HG02840 (cell line): ENCODE results near the gene AXIN1.
"Not testable (repeated sequence)": the region's sequence is repeated elsewhere in the genome, so short reads cannot be mapped to it uniquely, and the experiment has no call there.

Experiments used
- ATAC-seq: cut with Tn5 transposase; IDR thresholded peaks from one replicate; pipeline ENCODE4 v1.9.1; 2021; ENCODE audit warnings: mild to moderate bottlenecking, moderate library complexity, moderate number of reproducible peaks; ENCODE audit not compliant: unreplicated experiment, low FRiP score

Gene AXIN1

GRCh38 chr16:370979-371514 lies 18.5 kb upstream of the AXIN1 start:
- no peak for ATAC-seq

- ATAC-seq: peak; percentile 53
Measured at GRCh38 chr16:370443-370842, 17.9 kb upstream of the AXIN1 start, which contains the start of gene MRPL28. TSS of gene MRPL28 (minus strand) at chr16:370538. CDS start at chr16:370218, 320 bp downstream.

- no peak for ATAC-seq
Measured at GRCh38 chr16:369866-370436, 17.4 kb upstream of the AXIN1 start.

- no peak for ATAC-seq
Measured at GRCh38 chr16:369275-369865, 16.8 kb upstream of the AXIN1 start.

- ATAC-seq: no peak
Measured at GRCh38 chr16:368388-369158, 16.1 kb upstream of the AXIN1 start.

- ATAC-seq: no peak
Measured at GRCh38 chr16:367333-367903, 14.9 kb upstream of the AXIN1 start.

- no peak for ATAC-seq
Measured at GRCh38 chr16:366476-366875, 14.0 kb upstream of the AXIN1 start.

GRCh38 chr16:364595-365491 lies 12.3 kb upstream of the AXIN1 start:
- ATAC-seq: no peak

- no peak for ATAC-seq
Measured at GRCh38 chr16:363766-364490, 11.4 kb upstream of the AXIN1 start.

- ATAC-seq: no peak
Measured at GRCh38 chr16:363110-363765, 10.7 kb upstream of the AXIN1 start.

GRCh38 chr16:362702-362999 lies 10.1 kb upstream of the AXIN1 start:
- ATAC-seq: not testable (repeated sequence)

- no peak for ATAC-seq
Measured at GRCh38 chr16:361872-362701, 9.6 kb upstream of the AXIN1 start.

- ATAC-seq: no peak
Measured at GRCh38 chr16:361341-361871, 8.9 kb upstream of the AXIN1 start.

- no peak for ATAC-seq
Measured at GRCh38 chr16:360698-361336, 8.3 kb upstream of the AXIN1 start.

- ATAC-seq: no peak
Measured at GRCh38 chr16:359871-360697, 7.6 kb upstream of the AXIN1 start.

GRCh38 chr16:359067-359763 lies 6.7 kb upstream of the AXIN1 start:
- ATAC-seq: no peak
